Esophagus muscularis mucosa (tissue), 4 donors: ENCODE data around the gene KLHL6. TPM values are rescaled to one million over a fixed set of nuclear protein-coding genes. Genes with fewer than 3 reads are reported as not detected.
A peak's percentile ranks its signal among the peaks of the same experiment; 100 is the strongest.

Experiments
- DNase-seq: peaks from one replicate; pipeline ENCODE4 v3.0.0-alpha.2; 2017; ENCODE audit errors: extremely low spot score
- H3K27ac ChIP-seq, 4 donors: fragments of 200-600 bp; sonication (generic); replicated peaks in 1 of 4; 1 replicate in 3 of 4; 2 replicates in 1 of 4; pipeline ENCODE4 v1.5.1; 2016 to 2019; ENCODE audit warnings: mild to moderate bottlenecking in 1 of 4
- H3K27me3 ChIP-seq, 4 donors: fragments of 200-600 bp; sonication (generic); one replicate each; pipeline versions ENCODE4 v1.5.1 to v1.6.0; 2016 to 2019
- H3K36me3 ChIP-seq, 4 donors: fragments of 200-600 bp; sonication (generic); one replicate each; pipeline ENCODE4 v1.5.1; 2016 to 2019
- H3K4me1 ChIP-seq, 4 donors: fragments of 200-600 bp; sonication (generic); one replicate each; pipeline ENCODE4 v1.5.1; 2016 to 2019
- H3K4me3 ChIP-seq, 4 donors: fragments of 200-600 bp; sonication (generic); 1 replicate in 2 of 4; 2 replicates in 2 of 4; pipeline ENCODE4 v1.5.1; 2016 to 2019; ENCODE audit warnings: mild to moderate bottlenecking in 4 of 4, moderate library complexity in 1 of 4
- H3K9me3 ChIP-seq, 4 donors: fragments of 200-600 bp; sonication (generic); 1 replicate in 3 of 4; 2 replicates in 1 of 4; pipeline ENCODE4 v1.5.1; 2016 to 2019
- EP300 ChIP-seq: sonication (generic); formaldehyde crosslinking; IDR thresholded peaks from one replicate; pipeline ENCODE4 v1.6.1; 2017; ENCODE audit warnings: antibody characterized with exemption
- POLR2A ChIP-seq: fragments of 450-650 bp; IDR thresholded peaks from one replicate; pipeline ENCODE4 v1.6.1; 2017; ENCODE audit warnings: antibody characterized with exemption, moderate library complexity, mild to moderate bottlenecking, low read depth
- POLR2AphosphoS5 ChIP-seq, 2 donors: sonication (generic); formaldehyde crosslinking; IDR thresholded peaks; one replicate each; pipeline ENCODE4 v1.6.1; 2017; ENCODE audit warnings: antibody characterized with exemption in 2 of 2
- WGBS: methylation state at CpG from one replicate; pipeline ENCODE4 v1.1.5; 2018; 5-methylcytosine and 5-hydroxymethylcytosine counted together
- intact Hi-C: fragments of 100-400 bp; cut with DNase I; formaldehyde crosslinking; loops from one replicate; pipeline ENCODE4 v1.15.1; 2023
- total RNA-seq, 4 donors: library from RNA; depleted of rRNA; stranded (reverse); fragments of >200 nt; gene quantifications; one replicate each; pipeline versions ENCODE4 v1.1.0 to v1.2.1, GENCODE V29; 2016
- TF ChIP-seq, protein P1 (sequence below), 3 experiments: fragments of 200-600 bp in 2 of 3; fragments of 450-650 bp in 1 of 3; sonication (generic) in 2 of 3; IDR thresholded peaks; one replicate each; pipeline ENCODE4 v1.5.1; 2017 to 2019; ENCODE audit warnings: antibody characterized with exemption in 3 of 3, mild to moderate bottlenecking in 2 of 3, moderate library complexity in 1 of 3

Gene KLHL6
- total RNA-seq, 4 donors from 2014 or later = 0.71 to 4.1 (median 1.3) TPM

GRCh38 chr3:183579967-183580900, 24.7 kb upstream of the KLHL6 start:
- no peak for DNase-seq
- no peaks in the 10 kb centered on the region for H3K36me3 ChIP-seq
- TF ChIP-seq POLR2AphosphoS5 (IDR thresholded peaks at IDR 0.05) (no peak), EP300 (no peak), POLR2A (no peak)
- TF ChIP-seq, protein P1, sequence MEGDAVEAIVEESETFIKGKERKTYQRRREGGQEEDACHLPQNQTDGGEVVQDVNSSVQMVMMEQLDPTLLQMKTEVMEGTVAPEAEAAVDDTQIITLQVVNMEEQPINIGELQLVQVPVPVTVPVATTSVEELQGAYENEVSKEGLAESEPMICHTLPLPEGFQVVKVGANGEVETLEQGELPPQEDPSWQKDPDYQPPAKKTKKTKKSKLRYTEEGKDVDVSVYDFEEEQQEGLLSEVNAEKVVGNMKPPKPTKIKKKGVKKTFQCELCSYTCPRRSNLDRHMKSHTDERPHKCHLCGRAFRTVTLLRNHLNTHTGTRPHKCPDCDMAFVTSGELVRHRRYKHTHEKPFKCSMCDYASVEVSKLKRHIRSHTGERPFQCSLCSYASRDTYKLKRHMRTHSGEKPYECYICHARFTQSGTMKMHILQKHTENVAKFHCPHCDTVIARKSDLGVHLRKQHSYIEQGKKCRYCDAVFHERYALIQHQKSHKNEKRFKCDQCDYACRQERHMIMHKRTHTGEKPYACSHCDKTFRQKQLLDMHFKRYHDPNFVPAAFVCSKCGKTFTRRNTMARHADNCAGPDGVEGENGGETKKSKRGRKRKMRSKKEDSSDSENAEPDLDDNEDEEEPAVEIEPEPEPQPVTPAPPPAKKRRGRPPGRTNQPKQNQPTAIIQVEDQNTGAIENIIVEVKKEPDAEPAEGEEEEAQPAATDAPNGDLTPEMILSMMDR (IDR thresholded peaks at IDR 0.05) = no peak
- intact Hi-C loops = no loop called here
- peak overlapping the region in 3 of 4 donors; percentile 23 to 37 (median 25) for H3K4me3 ChIP-seq
- no peaks in the 10 kb centered on the region for H3K27me3 ChIP-seq
- no peaks in the 10 kb centered on the region for H3K9me3 ChIP-seq
- H3K4me1 ChIP-seq = peaks cover 32 to 53% (median 48%) of the 10 kb centered on the region in 4 donors
- WGBS = 65% methylated on average over 17 of the region's 17 CpGs
- H3K27ac ChIP-seq = peak overlapping the region in 2 of 4 donors; percentile 32 to 33

GRCh38 chr3:183578179-183578578, 22.7 kb upstream of the KLHL6 start:
- no peaks in the 10 kb centered on the region for H3K27me3 ChIP-seq
- TF ChIP-seq POLR2A (no peak), EP300 (no peak), POLR2AphosphoS5 (IDR thresholded peaks at IDR 0.05) (no peak)
- TF ChIP-seq, protein P1 (IDR thresholded peaks at IDR 0.05) = no peak
- peaks cover 11 to 32% (median 28%) of the 10 kb centered on the region in 4 donors for H3K4me1 ChIP-seq
- intact Hi-C loops = no loop called here
- DNase-seq = no peak
- no peaks in the 10 kb centered on the region for H3K36me3 ChIP-seq
- H3K27ac ChIP-seq = no peak overlapping the region
- no peaks in the 10 kb centered on the region for H3K9me3 ChIP-seq
- H3K4me3 ChIP-seq = no peak overlapping the region
- WGBS = 92% methylated on average over 3 of the region's 3 CpGs

- H3K9me3 ChIP-seq = no peaks in the 10 kb centered on the region
- DNase-seq = no peak
- no peak overlapping the region for H3K4me3 ChIP-seq
- peaks cover 11 to 26% (median 20%) of the 10 kb centered on the region in 4 donors for H3K4me1 ChIP-seq
- no peaks in the 10 kb centered on the region for H3K27me3 ChIP-seq
- WGBS = 83% methylated on average over 3 of the region's 3 CpGs
- H3K27ac ChIP-seq = no peak overlapping the region
- intact Hi-C loops = no loop called here
- H3K36me3 ChIP-seq = no peaks in the 10 kb centered on the region
- TF ChIP-seq EP300 (no peak), POLR2AphosphoS5 (IDR thresholded peaks at IDR 0.05) (no peak), POLR2A (no peak)
- TF ChIP-seq, protein P1 (IDR thresholded peaks at IDR 0.05) = no peak
Measured at GRCh38 chr3:183577346-183577745, 21.8 kb upstream of the KLHL6 start.

GRCh38 chr3:183576487-183577107, 21.1 kb upstream of the KLHL6 start:
- H3K27ac ChIP-seq = no peak overlapping the region

More at GRCh38 chr3:183576487-183577107, 21.1 kb upstream of the KLHL6 start:
- Histone ChIP-seq H3K4me1 (peaks cover 11 to 24% (median 20%) of the 10 kb centered on the region in 4 donors), H3K9me3 (no peaks in the 10 kb centered on the region), H3K4me3 (no peak overlapping the region), H3K27me3 (no peaks in the 10 kb centered on the region), H3K36me3 (no peaks in the 10 kb centered on the region)
- DNase-seq = no peak
- TF ChIP-seq, protein P1 (IDR thresholded peaks at IDR 0.05) = no peak
- TF ChIP-seq EP300 = no peak
- TF ChIP-seq POLR2A = no peak
- no peak for TF ChIP-seq POLR2AphosphoS5 (IDR thresholded peaks at IDR 0.05)
- 18% methylated on average over 6 of the region's 6 CpGs for WGBS
- intact Hi-C loops = no loop called here
